ENCODE data around the gene CBFB.

The CBFB gene

DNA sequence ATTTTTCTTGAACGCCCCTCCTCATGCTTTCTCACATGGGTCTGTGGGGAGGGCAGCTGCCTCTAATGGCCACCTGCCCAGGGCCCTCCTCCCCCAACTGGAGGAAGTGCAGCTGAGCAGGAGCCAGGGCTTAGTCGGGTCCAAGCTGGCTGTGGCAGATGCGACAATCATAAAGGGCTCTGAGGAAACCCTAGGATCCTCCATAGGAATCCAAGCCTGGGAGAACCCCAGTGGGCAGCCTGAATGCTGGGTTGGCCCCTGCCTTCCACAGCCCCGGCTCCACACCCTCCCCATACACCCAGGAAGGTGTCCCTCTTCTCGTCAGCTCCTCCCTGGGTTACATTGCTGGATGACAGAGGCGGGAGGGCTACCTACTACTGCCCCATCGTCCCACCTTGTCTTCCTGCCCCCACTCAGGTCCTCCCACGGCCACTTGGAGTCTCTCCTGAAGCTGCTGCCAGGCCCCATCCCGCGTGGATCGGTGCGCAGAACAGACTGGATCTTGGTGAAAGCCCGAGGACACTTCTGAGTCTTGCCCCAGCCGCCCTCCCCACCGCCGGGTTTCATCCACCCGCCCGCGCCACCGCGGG, 15.6 kb upstream of the CBFB start:
- Histone ChIP-seq H3K79me2 (ENCODE audit: insufficient read depth, low read length) (no peaks in the 10 kb centered on the region), H3K9me3 (ENCODE audit: insufficient read depth, low read length, severe bottlenecking) (no peaks in the 10 kb centered on the region), H3K4me2 (ENCODE audit: insufficient read depth, low read length) (peak overlapping the region; percentile 85), H3K9ac (ENCODE audit: low read depth, low read length) (peak overlapping the region; percentile 49; the same call in 1 of the 2 replicates), H4K20me1 (ENCODE audit: insufficient read depth, low read length) (peaks cover 14% of the 10 kb centered on the region), H3K36me3 (ENCODE audit: insufficient read depth, low read length) (no peaks in the 10 kb centered on the region), H3K4me1 (ENCODE audit: insufficient read depth, low read length) (peaks cover 24% of the 10 kb centered on the region), H3K27ac (ENCODE audit: low read length) (0 out of 2 replicates have a peak overlapping the region, but pooled peaks have one; percentile 2), H3K27me3 (ENCODE audit: insufficient read depth, low read length, poor library complexity) (peaks cover 25% of the 10 kb centered on the region), H2AFZ (ENCODE audit: low read depth, low read length) (no peak overlapping the region; the same call in 1 of the 2 replicates), H3K4me3 (ENCODE audit: low read depth in 1 of 2, low read length in 2 of 2) (peak overlapping the region in 1 of 2 experiments; percentile 53; a peak in 2 of 4 replicates)
- no peak for TF ChIP-seq EZH2 (IDR thresholded peaks at IDR 0.05; ENCODE audit: borderline replicate concordance, low read depth, low read length, severe bottlenecking)
- TF ChIP-seq, protein P1, sequence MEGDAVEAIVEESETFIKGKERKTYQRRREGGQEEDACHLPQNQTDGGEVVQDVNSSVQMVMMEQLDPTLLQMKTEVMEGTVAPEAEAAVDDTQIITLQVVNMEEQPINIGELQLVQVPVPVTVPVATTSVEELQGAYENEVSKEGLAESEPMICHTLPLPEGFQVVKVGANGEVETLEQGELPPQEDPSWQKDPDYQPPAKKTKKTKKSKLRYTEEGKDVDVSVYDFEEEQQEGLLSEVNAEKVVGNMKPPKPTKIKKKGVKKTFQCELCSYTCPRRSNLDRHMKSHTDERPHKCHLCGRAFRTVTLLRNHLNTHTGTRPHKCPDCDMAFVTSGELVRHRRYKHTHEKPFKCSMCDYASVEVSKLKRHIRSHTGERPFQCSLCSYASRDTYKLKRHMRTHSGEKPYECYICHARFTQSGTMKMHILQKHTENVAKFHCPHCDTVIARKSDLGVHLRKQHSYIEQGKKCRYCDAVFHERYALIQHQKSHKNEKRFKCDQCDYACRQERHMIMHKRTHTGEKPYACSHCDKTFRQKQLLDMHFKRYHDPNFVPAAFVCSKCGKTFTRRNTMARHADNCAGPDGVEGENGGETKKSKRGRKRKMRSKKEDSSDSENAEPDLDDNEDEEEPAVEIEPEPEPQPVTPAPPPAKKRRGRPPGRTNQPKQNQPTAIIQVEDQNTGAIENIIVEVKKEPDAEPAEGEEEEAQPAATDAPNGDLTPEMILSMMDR (IDR thresholded peaks at IDR 0.05; ENCODE audit: borderline replicate concordance, extremely low read depth, low read length, poor library complexity, severe bottlenecking), result no peak
- DNase-seq (no peak), ATAC-seq (ENCODE audit: insufficient read depth, low read depth) (no peak)

- DNase-seq, result peak; percentile 82
- ATAC-seq (ENCODE audit: insufficient read depth, low read depth), result peak; percentile 71
Measured at GRCh38 chr16:67013823-67014633, 14.9 kb upstream of the CBFB start.

DNA sequence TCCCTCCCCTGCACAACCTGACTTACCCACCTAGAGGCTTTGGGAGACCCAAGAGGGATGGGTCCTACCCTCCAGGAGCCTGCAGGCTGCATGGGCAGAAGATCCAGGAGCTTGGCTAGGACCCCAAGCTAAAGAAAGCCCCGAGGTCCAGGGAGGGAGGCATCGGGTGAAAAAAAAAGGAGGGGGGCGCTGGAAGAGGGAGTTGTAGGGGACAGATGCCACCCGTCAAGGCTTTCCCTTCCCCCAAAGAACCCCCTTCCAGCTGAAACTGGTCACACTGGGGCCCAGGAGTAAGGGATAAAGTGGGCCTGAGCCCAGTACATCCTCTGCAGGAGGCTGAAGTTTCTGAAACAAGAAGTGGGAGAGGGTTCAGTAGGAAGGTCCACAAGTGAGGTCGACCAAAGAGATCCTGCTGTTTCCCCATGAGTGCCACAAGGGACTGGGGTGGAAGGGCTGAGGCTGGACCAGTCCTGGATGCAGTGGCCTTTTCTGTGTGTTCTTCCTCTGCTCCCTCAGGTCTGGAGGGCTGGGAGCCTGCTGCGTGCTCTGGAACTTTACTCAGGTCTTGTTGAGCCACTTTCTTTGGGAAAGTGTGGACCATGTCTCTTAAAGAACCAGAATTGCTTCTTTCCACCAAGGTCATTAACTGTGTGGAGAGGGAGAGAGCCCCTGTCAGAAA, 14.2 kb upstream of the CBFB start:
- TF ChIP-seq, protein P1 (IDR thresholded peaks at IDR 0.05; ENCODE audit: borderline replicate concordance, extremely low read depth, low read length, poor library complexity, severe bottlenecking), result no peak
- no peak for TF ChIP-seq EZH2 (IDR thresholded peaks at IDR 0.05; ENCODE audit: borderline replicate concordance, low read depth, low read length, severe bottlenecking)
- Histone ChIP-seq H3K27ac (ENCODE audit: low read length) (no peak overlapping the region), H3K4me1 (ENCODE audit: insufficient read depth, low read length) (peaks cover 24% of the 10 kb centered on the region), H2AFZ (ENCODE audit: low read depth, low read length) (0 out of 2 replicates have a peak overlapping the region, but pooled peaks have one; percentile 48), H3K9me3 (ENCODE audit: insufficient read depth, low read length, severe bottlenecking) (no peaks in the 10 kb centered on the region), H3K79me2 (ENCODE audit: insufficient read depth, low read length) (no peaks in the 10 kb centered on the region), H3K4me3 (ENCODE audit: low read depth in 1 of 2, low read length in 2 of 2) (peak overlapping the region in 1 of 2 experiments; percentile 53; a peak in 2 of 4 replicates), H4K20me1 (ENCODE audit: insufficient read depth, low read length) (peaks cover 14% of the 10 kb centered on the region), H3K27me3 (ENCODE audit: insufficient read depth, low read length, poor library complexity) (peaks cover 25% of the 10 kb centered on the region), H3K4me2 (ENCODE audit: insufficient read depth, low read length) (peak overlapping the region; percentile 85), H3K36me3 (ENCODE audit: insufficient read depth, low read length) (no peaks in the 10 kb centered on the region), H3K9ac (ENCODE audit: low read depth, low read length) (peak overlapping the region; percentile 49; the same call in 1 of the 2 replicates)
- no peak for DNase-seq
- ATAC-seq (ENCODE audit: insufficient read depth, low read depth), result no peak

More at GRCh38 chr16:67013823-67014633, 14.9 kb upstream of the CBFB start:
- Histone ChIP-seq H3K4me2 (ENCODE audit: insufficient read depth, low read length) (peak overlapping the region; percentile 85), H3K9ac (ENCODE audit: low read depth, low read length) (peak overlapping the region; percentile 49), H4K20me1 (ENCODE audit: insufficient read depth, low read length) (peaks cover 14% of the 10 kb centered on the region), H3K79me2 (ENCODE audit: insufficient read depth, low read length) (no peaks in the 10 kb centered on the region), H3K4me3 (ENCODE audit: low read depth in 1 of 2, low read length in 2 of 2) (peak overlapping the region in 1 of 2 experiments; percentile 53; a peak in 2 of 4 replicates), H3K36me3 (ENCODE audit: insufficient read depth, low read length) (no peaks in the 10 kb centered on the region), H3K9me3 (ENCODE audit: insufficient read depth, low read length, severe bottlenecking) (no peaks in the 10 kb centered on the region), H3K27ac (ENCODE audit: low read length) (0 out of 2 replicates have a peak overlapping the region, but pooled peaks have one; percentile 42), H3K4me1 (ENCODE audit: insufficient read depth, low read length) (peaks cover 24% of the 10 kb centered on the region), H2AFZ (ENCODE audit: low read depth, low read length) (peak overlapping the region; percentile 48; the same call in 1 of the 2 replicates), H3K27me3 (ENCODE audit: insufficient read depth, low read length, poor library complexity) (peaks cover 25% of the 10 kb centered on the region)
- TF ChIP-seq EZH2 (IDR thresholded peaks at IDR 0.05; ENCODE audit: borderline replicate concordance, low read depth, low read length, severe bottlenecking), result peak; percentile 66
- TF ChIP-seq, protein P1 (IDR thresholded peaks at IDR 0.05; ENCODE audit: borderline replicate concordance, extremely low read depth, low read length, poor library complexity, severe bottlenecking), result peak; percentile 30
